Transverse colon (tissue), 4 donors: ENCODE data around the gene CAB39L. TPM values are rescaled to one million over a fixed set of nuclear protein-coding genes. Genes with fewer than 3 reads are reported as not detected.

ENCODE experiments used
- total RNA-seq, 4 donors: library from RNA; depleted of rRNA; stranded (reverse); fragments of >200 nt; gene quantifications; one replicate each; pipeline ENCODE4 v1.1.0, GENCODE V29; 2016

CAB39L gene
- total RNA-seq, 4 donors from 2014 or later: 23.5 to 36.7 (median 25.4) TPM

Other genes with a start within 250 kb of the CAB39L start
- not detected for gene MLNR, start 223.7 kb downstream of the CAB39L start, total RNA-seq
- 1 to 10 TPM in 3 of 4 donors, under 1 TPM in 1; 0.75 to 7.9 (median 3.9) TPM for gene CDADC1, start 196.1 kb downstream of the CAB39L start, total RNA-seq
- gene SETDB2, start 210 bp upstream of the CAB39L start, total RNA-seq: 10 to 100 TPM in 1 of 4 donors, 1 to 10 TPM in 3; 2.8 to 11.6 (median 8.8) TPM
- 10 to 100 TPM in 3 of 4 donors, 1 to 10 TPM in 1; 4.2 to 32.1 (median 18.7) TPM for gene PHF11, start 51.9 kb upstream of the CAB39L start, total RNA-seq
- gene RCBTB1, start 141.5 kb upstream of the CAB39L start, total RNA-seq: 10 to 100 TPM in 1 of 4 donors, 1 to 10 TPM in 3; 4.9 to 10.4 (median 7.7) TPM
- gene ARL11, start 184.4 kb upstream of the CAB39L start, total RNA-seq: under 1 TPM in 2 of 4 donors, not detected in 2; 0.68 to 0.79 TPM
- 10 to 100 TPM in 2 of 4 donors, 1 to 10 TPM in 2; 6.0 to 56.2 (median 16.4) TPM for gene EBPL, start 247.4 kb upstream of the CAB39L start, total RNA-seq